OCI-LY7 (cell line): ENCODE measurements around the gene DMXL2. TPM values are rescaled to one million over a fixed set of nuclear protein-coding genes. Genes with fewer than 3 reads are reported as not detected.

Experiments
- BruUV-seq: library from RNA; stranded (reverse); fragments of 400-500 nt; replicated peaks from 2 replicates; lab custom pipeline; 2021; lab: Mats Ljungman, UMichigan
- CTCF ChIA-PET: fragments of 300-600 bp; sonication (Branson Sonifier 250); formaldehyde crosslinking; loops from one replicate; lab custom pipeline; 2022; ENCODE audit warnings: antibody characterized with exemption; ENCODE audit not compliant: unreplicated experiment; lab: Charles Lee
- POLR2A ChIA-PET: fragments of 300-600 bp; sonication (Branson Sonifier 250); formaldehyde crosslinking; loops from one replicate; lab custom pipeline; 2022; ENCODE audit warnings: antibody characterized with exemption; lab: Charles Lee
- DNase-seq: peaks from one replicate; pipeline ENCODE4 v3.0.0-alpha.2; 2015; ENCODE audit warnings: low spot score
- H2AFZ ChIP-seq: fragments of 200-600 bp; sonication (generic), shearing (Covaris generic); 2 replicates; pipeline ENCODE4 v1.6.1; 2014; ENCODE audit warnings: mild to moderate bottlenecking, antibody characterized with exemption, low read length, moderate library complexity
- H3K27ac ChIP-seq: fragments of 200-600 bp; sonication (generic); 2 replicates; pipeline ENCODE4 v1.5.1; 2014; ENCODE audit warnings: mixed run types, low read depth, mild to moderate bottlenecking, moderate library complexity, low read length, inconsistent platforms; ENCODE audit not compliant: poor library complexity, severe bottlenecking
- H3K36me3 ChIP-seq: fragments of 200-600 bp; sonication (generic); 2 replicates; pipeline ENCODE4 v1.6.1; 2014; ENCODE audit warnings: mild to moderate bottlenecking, antibody characterized with exemption, low read length, moderate library complexity, mixed read lengths; ENCODE audit not compliant: insufficient read depth
- H3K4me1 ChIP-seq: fragments of 200-600 bp; sonication (generic); 2 replicates; pipeline ENCODE4 v1.5.1; 2014; ENCODE audit warnings: mild to moderate bottlenecking, low read length; ENCODE audit not compliant: insufficient read depth, poor library complexity, severe bottlenecking
- H3K4me2 ChIP-seq: fragments of 200-600 bp; sonication (generic); 2 replicates; pipeline ENCODE4 v1.6.1; 2014; ENCODE audit warnings: mild to moderate bottlenecking, low read length
- H3K4me3 ChIP-seq: fragments of 200-600 bp; sonication (generic); 2 replicates; pipeline ENCODE4 v1.5.1; 2014; ENCODE audit warnings: mild to moderate bottlenecking, low read depth, low read length; ENCODE audit not compliant: poor library complexity, severe bottlenecking
- H3K79me2 ChIP-seq: fragments of 200-600 bp; sonication (generic); 2 replicates; pipeline ENCODE4 v1.6.1; 2016; ENCODE audit warnings: low read depth, mild to moderate bottlenecking, low read length, moderate library complexity, mixed read lengths; ENCODE audit not compliant: insufficient read depth
- H3K9me2 ChIP-seq: fragments of 200-600 bp; sonication (generic); 2 replicates; pipeline ENCODE4 v1.6.1; 2016; ENCODE audit warnings: mild to moderate bottlenecking, low read length, mixed read lengths; ENCODE audit not compliant: insufficient read depth
- H3K9me3 ChIP-seq: fragments of 200-600 bp; sonication (generic); 2 replicates; pipeline ENCODE4 v1.6.1; 2014; ENCODE audit warnings: mild to moderate bottlenecking, mixed run types, low read length, mixed read lengths
- H4K20me1 ChIP-seq: fragments of 200-600 bp; sonication (generic); 2 replicates; pipeline ENCODE4 v1.6.1; 2014; ENCODE audit warnings: mild to moderate bottlenecking, antibody characterized with exemption, low read length, moderate library complexity, mixed read lengths; ENCODE audit not compliant: insufficient read depth
- CTCF ChIP-seq: fragments of 200-600 bp; sonication (generic); conservative IDR thresholded peaks from 2 replicates; pipeline ENCODE4 v1.5.1; 2014; ENCODE audit warnings: mild to moderate bottlenecking, antibody characterized with exemption, low read length, moderate library complexity, mixed read lengths
- EZH2phosphoT487 ChIP-seq: fragments of 200-600 bp; sonication (generic); IDR thresholded peaks from 2 replicates; pipeline ENCODE4 v1.6.1; 2018; ENCODE audit warnings: low read depth, borderline replicate concordance, mild to moderate bottlenecking, mixed run types, antibody characterized with exemption, low read length, moderate library complexity, mixed read lengths
- intact Hi-C: fragments of 100-400 bp; cut with micrococcal nuclease; formaldehyde crosslinking; loops from one replicate; pipeline ENCODE4 v1.10.0; 2022; ENCODE audit not compliant: unreplicated experiment
- total RNA-seq, 2 experiments: library from RNA; depleted of rRNA in 1 of 2; stranded (reverse); fragments of >200 nt in 1 of 2; shearing (Covaris generic) in 1 of 2; gene quantifications; 2 replicates each; pipeline ENCODE4 v1.2.3, GENCODE V29; 2014 to 2022

DMXL2 gene
- total RNA-seq, 2 experiments from 2014 or later = 0.32 to 0.47 TPM

GRCh38 chr15:51475736-51476135 lies 146.8 kb downstream of the DMXL2 start:
- intact Hi-C loops = no loop called here
- no peak overlapping the region for H2AFZ ChIP-seq
- no peaks in the 10 kb centered on the region for H3K9me3 ChIP-seq
- no peaks in the 10 kb centered on the region for H4K20me1 ChIP-seq
- BruUV-seq = no TSS peak
- H3K4me1 ChIP-seq = no peaks in the 10 kb centered on the region
- ChIA-PET CTCF (no interaction called here), POLR2A (no interaction called here)
- H3K79me2 ChIP-seq = no peaks in the 10 kb centered on the region
- no peak overlapping the region for H3K27ac ChIP-seq
- no peaks in the 10 kb centered on the region for H3K36me3 ChIP-seq
- no peak overlapping the region for H3K4me2 ChIP-seq
- DNase-seq = no peak
- no peak overlapping the region for H3K4me3 ChIP-seq
- TF ChIP-seq EZH2phosphoT487 = no peak
- no peaks in the 10 kb centered on the region for H3K9me2 ChIP-seq

- intact Hi-C loops = no loop called here
- no peak overlapping the region for H2AFZ ChIP-seq
- ChIA-PET CTCF (no interaction called here), POLR2A (interaction anchor here (2.1 kb wide), 1 partner anchor 82 kb away, joined by 5 read pairs; no protein-coding TSS in a partner anchor)
- no peaks in the 10 kb centered on the region for H4K20me1 ChIP-seq
- DNase-seq = no peak
- TF ChIP-seq EZH2phosphoT487 (no peak), CTCF (no peak)
- no peaks in the 10 kb centered on the region for H3K79me2 ChIP-seq
- no peak overlapping the region for H3K27ac ChIP-seq
- H3K4me3 ChIP-seq = no peak overlapping the region
- no peaks in the 10 kb centered on the region for H3K4me1 ChIP-seq
- no peaks in the 10 kb centered on the region for H3K9me3 ChIP-seq
- BruUV-seq = no TSS peak
- no peaks in the 10 kb centered on the region for H3K36me3 ChIP-seq
- no peak overlapping the region for H3K4me2 ChIP-seq
- H3K9me2 ChIP-seq = no peaks in the 10 kb centered on the region
Observed at GRCh38 chr15:51470512-51470911, 152.1 kb downstream of the DMXL2 start.

GRCh38 chr15:51460796-51461195 lies 161.8 kb downstream of the DMXL2 start:
- ChIA-PET POLR2A (no interaction called here), CTCF (no interaction called here)
- TF ChIP-seq EZH2phosphoT487 (no peak), CTCF (no peak)
- no peaks in the 10 kb centered on the region for H3K79me2 ChIP-seq
- no peaks in the 10 kb centered on the region for H3K36me3 ChIP-seq
- no peaks in the 10 kb centered on the region for H3K4me1 ChIP-seq
- H3K9me2 ChIP-seq = no peaks in the 10 kb centered on the region
- BruUV-seq = no TSS peak
- H3K4me3 ChIP-seq = no peak overlapping the region
- intact Hi-C loops = no loop called here
- H3K27ac ChIP-seq = no peak overlapping the region
- DNase-seq = no peak
- no peaks in the 10 kb centered on the region for H3K9me3 ChIP-seq
- H2AFZ ChIP-seq = no peak overlapping the region
- no peak overlapping the region for H3K4me2 ChIP-seq
- H4K20me1 ChIP-seq = no peaks in the 10 kb centered on the region
